ENCODE data around the gene POLR3E. TPM values are rescaled to one million over a fixed set of nuclear protein-coding genes. Genes with fewer than 3 reads are reported as not detected.

POLR3E gene
- total RNA-seq, 1 donor from 2014 or later: 91.3 TPM

DNA sequence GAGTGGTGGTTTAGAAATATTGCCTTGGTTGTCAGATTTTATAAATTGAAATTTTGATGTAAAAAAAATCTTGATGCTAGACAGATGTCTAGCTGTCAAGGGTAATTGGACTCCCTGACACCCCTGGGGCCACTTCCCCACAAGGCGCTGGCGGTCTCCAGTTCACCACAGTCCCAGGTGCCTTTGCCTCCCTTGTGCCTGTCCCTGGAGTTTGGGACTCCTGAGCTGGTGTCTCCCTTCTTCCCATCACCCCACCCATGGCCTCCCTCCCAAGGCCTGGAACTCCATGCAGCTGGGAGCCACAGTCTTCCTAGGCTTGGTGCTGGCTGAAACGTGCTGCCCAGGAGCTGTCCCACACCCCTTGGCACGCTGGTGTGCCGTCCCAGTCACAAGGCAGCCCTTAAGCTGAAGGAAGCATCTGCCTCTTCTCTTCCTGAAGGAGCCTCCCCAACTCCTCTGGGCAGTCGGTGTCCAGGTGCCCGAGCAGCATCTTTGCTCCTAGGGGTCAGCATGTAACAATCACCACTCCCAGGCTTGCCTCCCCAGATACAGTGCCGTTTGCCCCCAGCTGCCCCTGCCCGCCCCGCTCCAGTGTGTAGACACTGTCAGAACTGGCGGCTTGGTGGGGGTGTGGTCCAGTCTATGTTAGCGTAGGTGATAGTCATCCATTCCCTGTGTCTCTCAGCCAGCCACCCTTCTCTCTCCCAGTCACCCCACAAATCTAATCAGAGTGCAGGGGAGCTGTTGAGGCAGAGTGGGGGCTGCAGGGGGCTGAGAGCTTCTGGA is 26.2 kb downstream of the POLR3E start:
- Mint-ChIP-seq H3K4me3 (no peak overlapping the region), H3K9me3 (no peaks in the 10 kb centered on the region), H3K4me1 (no peaks in the 10 kb centered on the region), H3K27ac (no peak overlapping the region), H3K27me3 (ENCODE audit: insufficient read depth, low read depth) (peaks cover 2% of the 10 kb centered on the region), H3K36me3 (peaks cover 11% of the 10 kb centered on the region)
- H3K4me1 ChIP-seq: no peaks in the 10 kb centered on the region
- no peaks in the 10 kb centered on the region for H3K36me3 ChIP-seq
- no peak overlapping the region for H2AFZ ChIP-seq (replicated peaks)
- no peaks in the 10 kb centered on the region for H4K20me1 ChIP-seq (ENCODE audit: low read depth)
- no peaks in the 10 kb centered on the region for H3K27me3 ChIP-seq
- H3K9ac ChIP-seq: no peak overlapping the region
- no peak overlapping the region for H3K27ac ChIP-seq
- DNase-seq (ENCODE audit: low spot score): no peak
- no peak for TF ChIP-seq EZH2phosphoT487 (IDR thresholded peaks at IDR 0.05)
- no peak for TF ChIP-seq EZH2 (IDR thresholded peaks at IDR 0.05)
- TF ChIP-seq, protein P1, sequence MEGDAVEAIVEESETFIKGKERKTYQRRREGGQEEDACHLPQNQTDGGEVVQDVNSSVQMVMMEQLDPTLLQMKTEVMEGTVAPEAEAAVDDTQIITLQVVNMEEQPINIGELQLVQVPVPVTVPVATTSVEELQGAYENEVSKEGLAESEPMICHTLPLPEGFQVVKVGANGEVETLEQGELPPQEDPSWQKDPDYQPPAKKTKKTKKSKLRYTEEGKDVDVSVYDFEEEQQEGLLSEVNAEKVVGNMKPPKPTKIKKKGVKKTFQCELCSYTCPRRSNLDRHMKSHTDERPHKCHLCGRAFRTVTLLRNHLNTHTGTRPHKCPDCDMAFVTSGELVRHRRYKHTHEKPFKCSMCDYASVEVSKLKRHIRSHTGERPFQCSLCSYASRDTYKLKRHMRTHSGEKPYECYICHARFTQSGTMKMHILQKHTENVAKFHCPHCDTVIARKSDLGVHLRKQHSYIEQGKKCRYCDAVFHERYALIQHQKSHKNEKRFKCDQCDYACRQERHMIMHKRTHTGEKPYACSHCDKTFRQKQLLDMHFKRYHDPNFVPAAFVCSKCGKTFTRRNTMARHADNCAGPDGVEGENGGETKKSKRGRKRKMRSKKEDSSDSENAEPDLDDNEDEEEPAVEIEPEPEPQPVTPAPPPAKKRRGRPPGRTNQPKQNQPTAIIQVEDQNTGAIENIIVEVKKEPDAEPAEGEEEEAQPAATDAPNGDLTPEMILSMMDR (IDR thresholded peaks at IDR 0.05): no peak
- no peak overlapping the region for H3K4me2 ChIP-seq
- H3K79me2 ChIP-seq (ENCODE audit: low read depth): peaks cover 12% of the 10 kb centered on the region
- no peaks in the 10 kb centered on the region for H3K9me3 ChIP-seq (ENCODE audit: low read depth)
- H3K4me3 ChIP-seq: no peak overlapping the region
- peaks cover 18% of the 10 kb centered on the region for H3F3A ChIP-seq (ENCODE audit: low read depth)

DNA sequence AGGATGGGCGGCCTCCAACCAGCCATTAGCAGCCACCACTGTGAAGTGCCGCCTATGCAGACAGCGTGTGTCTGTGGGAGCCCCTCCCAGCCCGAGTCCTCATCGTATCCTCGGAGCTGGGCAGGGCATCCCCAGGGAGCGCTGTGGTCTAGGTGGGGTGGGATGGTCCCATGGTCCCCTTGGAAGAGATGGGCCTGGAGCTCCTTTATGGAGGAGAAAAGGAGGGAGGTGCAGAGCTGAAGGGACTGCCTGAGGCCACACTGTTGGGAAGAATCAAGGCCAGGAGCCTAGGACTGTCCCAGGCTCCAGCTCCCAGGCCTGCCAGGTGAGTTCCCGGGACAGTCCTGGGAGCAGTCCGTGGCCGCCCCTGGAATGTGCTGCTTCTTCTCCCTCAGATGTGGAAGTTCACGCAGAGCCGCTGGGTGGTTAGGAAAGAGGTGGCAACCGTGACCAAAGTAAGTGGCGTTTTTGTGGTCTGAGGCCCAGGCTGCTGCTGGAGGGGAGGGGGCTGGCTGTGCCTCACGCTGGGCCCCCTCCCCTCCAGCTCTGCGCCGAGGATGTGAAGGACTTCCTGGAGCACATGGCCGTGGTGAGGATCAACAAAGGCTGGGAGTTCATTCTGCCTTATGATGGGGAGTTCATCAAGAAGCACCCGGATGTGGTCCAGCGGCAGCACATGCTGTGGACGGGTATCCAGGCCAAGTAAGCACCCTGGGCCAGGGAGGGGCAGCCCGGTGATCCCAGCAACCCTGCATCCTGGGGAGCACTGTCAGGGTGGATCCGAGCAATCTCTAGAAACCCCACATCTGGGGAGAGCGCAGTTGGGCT is 27.0 kb downstream of the POLR3E start:
- Histone ChIP-seq H3K79me2 (ENCODE audit: low read depth) (peaks cover 12% of the 10 kb centered on the region), H3F3A (ENCODE audit: low read depth) (peaks cover 18% of the 10 kb centered on the region), H3K27me3 (no peaks in the 10 kb centered on the region), H4K20me1 (ENCODE audit: low read depth) (no peaks in the 10 kb centered on the region), H3K36me3 (no peaks in the 10 kb centered on the region), H3K4me1 (no peaks in the 10 kb centered on the region), H3K27ac (no peak overlapping the region), H3K4me2 (no peak overlapping the region), H3K9ac (no peak overlapping the region), H2AFZ (replicated peaks) (no peak overlapping the region), H3K9me3 (ENCODE audit: low read depth) (no peaks in the 10 kb centered on the region), H3K4me3 (no peak overlapping the region)
- Mint-ChIP-seq H3K27me3 (ENCODE audit: insufficient read depth, low read depth) (peaks cover 2% of the 10 kb centered on the region), H3K36me3 (peaks cover 8% of the 10 kb centered on the region), H3K27ac (no peak overlapping the region), H3K9me3 (no peaks in the 10 kb centered on the region), H3K4me1 (no peaks in the 10 kb centered on the region), H3K4me3 (no peak overlapping the region)
- DNase-seq (ENCODE audit: low spot score): no peak
- no peak for TF ChIP-seq EZH2 (IDR thresholded peaks at IDR 0.05)
- TF ChIP-seq, protein P1 (IDR thresholded peaks at IDR 0.05): no peak
- no peak for TF ChIP-seq EZH2phosphoT487 (IDR thresholded peaks at IDR 0.05)

DNA sequence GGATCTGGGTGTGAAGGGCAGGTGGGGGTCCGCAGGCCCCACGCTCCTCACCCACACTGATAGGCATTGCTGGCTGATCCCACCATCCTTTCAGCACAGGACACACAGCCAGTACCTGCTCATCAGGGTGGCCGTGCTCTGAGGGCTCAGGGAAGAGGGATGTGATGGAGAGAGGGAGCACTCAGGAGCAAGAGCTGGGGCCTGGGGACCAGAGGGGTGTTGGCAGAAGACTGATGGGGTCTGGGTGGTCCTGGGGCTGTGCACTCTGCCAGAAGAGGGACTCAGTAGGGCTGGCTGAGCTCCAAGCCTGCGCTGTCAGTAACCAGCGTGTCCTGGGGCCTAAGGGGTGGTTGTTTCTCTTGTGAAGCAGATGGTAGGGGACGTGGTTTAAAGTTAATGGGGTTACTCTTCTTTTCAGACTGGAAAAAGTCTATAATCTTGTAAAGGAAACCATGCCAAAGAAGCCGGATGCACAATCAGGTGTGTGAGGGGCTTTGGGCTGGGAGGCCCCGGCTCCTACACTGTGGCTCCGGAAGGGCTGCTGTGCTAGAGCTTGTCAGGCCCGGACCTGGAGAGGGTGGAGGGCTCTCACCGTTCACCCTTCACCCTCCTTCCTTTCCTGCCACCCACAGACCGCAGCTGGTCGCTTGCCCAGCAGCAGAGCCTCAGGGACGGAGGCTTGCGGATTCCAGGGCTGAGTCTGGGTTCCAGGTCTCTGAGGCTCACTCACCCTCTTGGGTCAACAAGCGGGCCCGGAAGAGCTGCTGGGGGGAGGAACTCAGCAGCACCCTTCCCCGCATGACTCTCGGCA is 27.8 kb downstream of the POLR3E start:
- H3K4me1 Mint-ChIP-seq: no peaks in the 10 kb centered on the region
- H3K4me1 ChIP-seq: no peaks in the 10 kb centered on the region
- TF ChIP-seq EZH2phosphoT487 (IDR thresholded peaks at IDR 0.05) (no peak), EZH2 (IDR thresholded peaks at IDR 0.05) (no peak)
- TF ChIP-seq, protein P1 (IDR thresholded peaks at IDR 0.05): no peak
- no peak overlapping the region for H3K9ac ChIP-seq
- no peak overlapping the region for H2AFZ ChIP-seq (replicated peaks)
- H3K36me3 ChIP-seq: no peaks in the 10 kb centered on the region
- H4K20me1 ChIP-seq (ENCODE audit: low read depth): no peaks in the 10 kb centered on the region
- H3K27ac ChIP-seq: no peak overlapping the region
- H3K79me2 ChIP-seq (ENCODE audit: low read depth): peaks cover 12% of the 10 kb centered on the region
- no peak overlapping the region for H3K4me2 ChIP-seq
- peaks cover 2% of the 10 kb centered on the region for H3K27me3 Mint-ChIP-seq (ENCODE audit: insufficient read depth, low read depth)
- no peaks in the 10 kb centered on the region for H3K9me3 ChIP-seq (ENCODE audit: low read depth)
- H3K27me3 ChIP-seq: no peaks in the 10 kb centered on the region
- H3K36me3 Mint-ChIP-seq: peaks cover 8% of the 10 kb centered on the region
- no peak for DNase-seq (ENCODE audit: low spot score)
- no peaks in the 10 kb centered on the region for H3K9me3 Mint-ChIP-seq
- peak overlapping the region; percentile 60 for H3K27ac Mint-ChIP-seq
- H3F3A ChIP-seq (ENCODE audit: low read depth): peaks cover 15% of the 10 kb centered on the region
- no peak overlapping the region for H3K4me3 ChIP-seq
- H3K4me3 Mint-ChIP-seq: no peak overlapping the region

Data from neural progenitor cell (in vitro differentiated cells).